ENCODE measurements around the gene C11orf42.

C11orf42 gene

GRCh38 chr11:6205366-6205765 lies at the start of gene C11orf42:
C11orf42 (plus strand) TSS chr11:6205557; CDS start chr11:6205616, 59 bp downstream.
- no peak for DNase-seq (ENCODE audit: low spot score)

GRCh38 chr11:6156628-6157359 lies 48.6 kb upstream of the C11orf42 start:
- no peak for DNase-seq (ENCODE audit: low spot score)

GRCh38 chr11:6170226-6170625 lies 35.1 kb upstream of the C11orf42 start, which contains the start of gene OR52B2:
OR52B2 (minus strand) TSS chr11:6170326; CDS start chr11:6170326, 0 bp downstream.
- DNase-seq (ENCODE audit: low spot score): no peak

- no peak for DNase-seq (ENCODE audit: low spot score)
Measured at GRCh38 chr11:6175440-6175839, 29.9 kb upstream of the C11orf42 start.

- no peak for DNase-seq (ENCODE audit: low spot score)
Measured at GRCh38 chr11:6191742-6192141, 13.6 kb upstream of the C11orf42 start.

- DNase-seq (ENCODE audit: low spot score): no peak
Measured at GRCh38 chr11:6194065-6194581, 11.2 kb upstream of the C11orf42 start.

- no peak for DNase-seq (ENCODE audit: low spot score)
Measured at GRCh38 chr11:6196396-6196795, 9.0 kb upstream of the C11orf42 start.

- DNase-seq (ENCODE audit: low spot score): no peak
Measured at GRCh38 chr11:6197466-6198200, 7.7 kb upstream of the C11orf42 start.

- no peak for DNase-seq (ENCODE audit: low spot score)
Measured at GRCh38 chr11:6199174-6199810, 6.1 kb upstream of the C11orf42 start, which contains the start of gene OR52W1. OR52W1 (plus strand) TSS chr11:6199224; CDS start chr11:6199224, 0 bp downstream.

- DNase-seq (ENCODE audit: low spot score): no peak
Measured at GRCh38 chr11:6200975-6201374, 4.4 kb upstream of the C11orf42 start.

GRCh38 chr11:6201481-6201880 lies 3.9 kb upstream of the C11orf42 start:
- DNase-seq (ENCODE audit: low spot score): no peak

GRCh38 chr11:6202041-6202440 lies 3.3 kb upstream of the C11orf42 start:
- no peak for DNase-seq (ENCODE audit: low spot score)

- no peak for DNase-seq (ENCODE audit: low spot score)
Measured at GRCh38 chr11:6203327-6203726, 2.0 kb upstream of the C11orf42 start.

GRCh38 chr11:6204706-6205105 lies 651 bp upstream of the C11orf42 start:
- no peak for DNase-seq (ENCODE audit: low spot score)

- DNase-seq (ENCODE audit: low spot score): no peak
Measured at GRCh38 chr11:6206456-6207180, 1.3 kb downstream of the C11orf42 start.

GRCh38 chr11:6209801-6210200 lies 4.4 kb downstream of the C11orf42 start:
- DNase-seq (ENCODE audit: low spot score): no peak

GRCh38 chr11:6210274-6210955 lies 5.1 kb downstream of the C11orf42 start:
- no peak for DNase-seq (ENCODE audit: low spot score)

GRCh38 chr11:6214530-6214929 lies 9.2 kb downstream of the C11orf42 start:
- DNase-seq (ENCODE audit: low spot score): no peak

- no peak for DNase-seq (ENCODE audit: low spot score)
Measured at GRCh38 chr11:6216501-6216900, 11.1 kb downstream of the C11orf42 start.

- no peak for DNase-seq (ENCODE audit: low spot score)
Measured at GRCh38 chr11:6217722-6218121, 12.4 kb downstream of the C11orf42 start.

GRCh38 chr11:6219359-6219758 lies 14.0 kb downstream of the C11orf42 start:
- no peak for DNase-seq (ENCODE audit: low spot score)
